ENCODE measurements around the gene SLC8A1.

SLC8A1 gene

GRCh38 chr2:40451918-40452605 lies at the start of gene SLC8A1:
TSS of gene SLC8A1 (minus strand) at chr2:40452090.
- DNase-seq = no peak

GRCh38 chr2:40499437-40499836 lies 47.5 kb upstream of the SLC8A1 start:
- DNase-seq = no peak

- no peak for DNase-seq
Observed at GRCh38 chr2:40497251-40497859, 45.5 kb upstream of the SLC8A1 start.

- no peak for DNase-seq
Observed at GRCh38 chr2:40489678-40489960, 37.7 kb upstream of the SLC8A1 start.

- peak; percentile 9 for DNase-seq
Observed at GRCh38 chr2:40488927-40489677, 37.2 kb upstream of the SLC8A1 start.

- no peak for DNase-seq
Observed at GRCh38 chr2:40488101-40488601, 36.3 kb upstream of the SLC8A1 start.

GRCh38 chr2:40487602-40488001 lies 35.7 kb upstream of the SLC8A1 start:
- DNase-seq = no peak

GRCh38 chr2:40485854-40486253 lies 34.0 kb upstream of the SLC8A1 start:
- no peak for DNase-seq

- no peak for DNase-seq
Observed at GRCh38 chr2:40485318-40485717, 33.4 kb upstream of the SLC8A1 start.

GRCh38 chr2:40483549-40484243 lies 31.8 kb upstream of the SLC8A1 start:
- no peak for DNase-seq

GRCh38 chr2:40480596-40480995 lies 28.7 kb upstream of the SLC8A1 start:
- DNase-seq = no peak

GRCh38 chr2:40480073-40480472 lies 28.2 kb upstream of the SLC8A1 start:
- no peak for DNase-seq

GRCh38 chr2:40477361-40477760 lies 25.5 kb upstream of the SLC8A1 start:
- DNase-seq = no peak

- no peak for DNase-seq
Observed at GRCh38 chr2:40476436-40476835, 24.5 kb upstream of the SLC8A1 start.

GRCh38 chr2:40474306-40474705 lies 22.4 kb upstream of the SLC8A1 start:
- DNase-seq = no peak

- no peak for DNase-seq
Observed at GRCh38 chr2:40471866-40472265, 20.0 kb upstream of the SLC8A1 start.

- no peak for DNase-seq
Observed at GRCh38 chr2:40470822-40471813, 19.2 kb upstream of the SLC8A1 start.

GRCh38 chr2:40466935-40467572 lies 15.2 kb upstream of the SLC8A1 start:
- DNase-seq = no peak

GRCh38 chr2:40466332-40466906 lies 14.5 kb upstream of the SLC8A1 start:
- DNase-seq = no peak

GRCh38 chr2:40463112-40463511 lies 11.2 kb upstream of the SLC8A1 start:
- no peak for DNase-seq

GRCh38 chr2:40458271-40458794 lies 6.4 kb upstream of the SLC8A1 start:
- DNase-seq = no peak
